LNCAP (cell line): Measurements from ENCODE around the gene ACACA.

Source experiments
- CTCF ChIP-seq: fragments of 450-650 bp; IDR thresholded peaks from 2 replicates; pipeline ENCODE4 v1.5.1; 2017; ENCODE audit warnings: mild to moderate bottlenecking

ACACA gene

GRCh38 chr17:37213927-37214326 is 192.7 kb downstream of the ACACA start:
- no peak for TF ChIP-seq CTCF

GRCh38 chr17:37212179-37212578 is 194.5 kb downstream of the ACACA start:
- no peak; the same call in 1 of the 2 replicates for TF ChIP-seq CTCF

GRCh38 chr17:37211136-37211535 is 195.5 kb downstream of the ACACA start:
- no peak for TF ChIP-seq CTCF

GRCh38 chr17:37207103-37207502 is 199.5 kb downstream of the ACACA start:
- no peak for TF ChIP-seq CTCF

- TF ChIP-seq CTCF: no peak
These were observed 200.3 kb downstream of the ACACA start for GRCh38 chr17:37206299-37206698.

- no peak for TF ChIP-seq CTCF
These were observed 206.1 kb downstream of the ACACA start for GRCh38 chr17:37200497-37200896.

GRCh38 chr17:37197336-37197735 is 209.3 kb downstream of the ACACA start:
- no peak for TF ChIP-seq CTCF

GRCh38 chr17:37194208-37194607 is 212.4 kb downstream of the ACACA start:
- no peak for TF ChIP-seq CTCF
